Measurements from ENCODE around the gene MAPKAPK2.

DNA sequence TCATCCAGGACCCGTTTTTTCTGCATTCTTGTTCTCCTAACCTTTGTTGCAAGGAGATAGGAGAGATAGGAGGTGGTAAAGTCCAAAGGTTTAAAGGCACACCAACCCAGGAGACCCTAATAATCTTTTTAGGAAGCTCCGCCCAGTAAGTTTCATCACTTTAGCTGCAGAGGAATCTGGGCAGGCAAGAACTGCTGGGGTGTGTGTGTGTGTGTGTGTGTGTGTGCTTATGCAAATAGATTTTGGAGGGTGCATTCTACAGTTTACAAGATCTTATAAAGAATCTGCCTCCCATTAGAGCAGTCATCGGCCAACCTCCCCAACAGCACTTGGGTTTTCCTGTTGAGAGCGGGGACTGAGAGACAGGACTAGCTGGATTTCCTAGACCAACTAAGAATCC lies 91.5 kb downstream of the MAPKAPK2 start:
- no peak for TF ChIP-seq CTCF (IDR thresholded peaks at IDR 0.05 in 8 of 11, conservative IDR thresholded peaks at IDR 0.05 in 3 of 11)
- TF ChIP-seq POLR2A (IDR thresholded peaks at IDR 0.05), result no peak
- no peak for TF ChIP-seq POLR2AphosphoS5 (IDR thresholded peaks at IDR 0.05)

Data from spleen (tissue), 7 donors.